Brain microvascular endothelial cell (primary cell): ENCODE measurements around the gene THYN1.
"Not testable (repeated sequence)": the region's sequence is repeated elsewhere in the genome, so short reads cannot be mapped to it uniquely, and the experiment has no call there.

ENCODE experiments used
- DNase-seq: peaks from one replicate; pipeline ENCODE4 v3.0.0-alpha.2; 2020
- H3K27ac ChIP-seq: fragments of 250-450 bp; sonication (Bioruptor Pico); 2 replicates; pipeline ENCODE4 v1.5.1; 2020; ENCODE audit warnings: mild to moderate bottlenecking, moderate library complexity
- H3K27me3 ChIP-seq: fragments of 250-450 bp; sonication (Bioruptor Pico); replicated peaks from 2 replicates; pipeline ENCODE4 v1.5.1; 2020; ENCODE audit warnings: mild to moderate bottlenecking
- H3K36me3 ChIP-seq: fragments of 250-450 bp; sonication (Bioruptor Pico); replicated peaks from 2 replicates; pipeline ENCODE4 v1.5.1; 2020; ENCODE audit warnings: mild to moderate bottlenecking
- H3K4me3 ChIP-seq: 2 replicates; pipeline ENCODE4 v1.5.1; 2011; ENCODE audit warnings: low read depth, mild to moderate bottlenecking, control low read depth, low read length, moderate library complexity
- CTCF ChIP-seq: IDR thresholded peaks from 2 replicates; pipeline ENCODE4 v1.5.1; 2011; ENCODE audit warnings: low read depth, mild to moderate bottlenecking, moderate library complexity, low read length, control low read depth, inconsistent platforms; ENCODE audit errors: missing control alignments
- in situ Hi-C: cut with HindIII; loops from 2 replicates; pipeline ENCODE4 v1.10.0; 2017; ENCODE audit warnings: low sequenced_read_pairs, low pct_ligation_motif_present

THYN1 gene

DNA sequence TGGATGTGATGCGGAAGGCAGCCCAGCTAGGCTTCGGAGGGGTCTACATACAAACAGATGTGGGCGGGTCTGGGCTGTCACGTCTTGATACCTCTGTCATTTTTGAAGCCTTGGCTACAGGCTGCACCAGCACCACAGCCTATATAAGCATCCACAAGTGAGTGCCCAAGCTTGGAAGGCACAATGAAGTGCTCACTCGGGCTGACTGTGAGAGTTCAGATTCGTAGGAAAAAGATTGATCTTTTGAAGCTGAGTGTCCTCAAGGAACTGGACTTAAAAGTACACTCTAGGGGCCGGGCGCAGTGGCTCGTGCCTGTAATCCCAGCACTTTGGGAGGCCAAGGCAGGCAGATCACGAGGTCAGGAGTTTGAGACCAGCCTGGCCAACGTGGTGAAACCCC lies 3.9 kb upstream of the THYN1 start:
- no peak for TF ChIP-seq CTCF
- in situ Hi-C loops, result no loop called here
- Histone ChIP-seq H3K27ac (no peak overlapping the region), H3K36me3 (peaks cover 21% of the 10 kb centered on the region), H3K27me3 (no peaks in the 10 kb centered on the region), H3K4me3 (no peak overlapping the region)
- DNase-seq, result no peak

- in situ Hi-C loops, DNase-seq, H3K27me3 ChIP-seq, H3K4me3 ChIP-seq, H3K27ac ChIP-seq: not testable (repeated sequence)
- H3K36me3 ChIP-seq, result peaks cover 19% of the 10 kb centered on the region
These were observed 2.0 kb upstream of the THYN1 start for GRCh38 chr11:134255184-134255561.

DNA sequence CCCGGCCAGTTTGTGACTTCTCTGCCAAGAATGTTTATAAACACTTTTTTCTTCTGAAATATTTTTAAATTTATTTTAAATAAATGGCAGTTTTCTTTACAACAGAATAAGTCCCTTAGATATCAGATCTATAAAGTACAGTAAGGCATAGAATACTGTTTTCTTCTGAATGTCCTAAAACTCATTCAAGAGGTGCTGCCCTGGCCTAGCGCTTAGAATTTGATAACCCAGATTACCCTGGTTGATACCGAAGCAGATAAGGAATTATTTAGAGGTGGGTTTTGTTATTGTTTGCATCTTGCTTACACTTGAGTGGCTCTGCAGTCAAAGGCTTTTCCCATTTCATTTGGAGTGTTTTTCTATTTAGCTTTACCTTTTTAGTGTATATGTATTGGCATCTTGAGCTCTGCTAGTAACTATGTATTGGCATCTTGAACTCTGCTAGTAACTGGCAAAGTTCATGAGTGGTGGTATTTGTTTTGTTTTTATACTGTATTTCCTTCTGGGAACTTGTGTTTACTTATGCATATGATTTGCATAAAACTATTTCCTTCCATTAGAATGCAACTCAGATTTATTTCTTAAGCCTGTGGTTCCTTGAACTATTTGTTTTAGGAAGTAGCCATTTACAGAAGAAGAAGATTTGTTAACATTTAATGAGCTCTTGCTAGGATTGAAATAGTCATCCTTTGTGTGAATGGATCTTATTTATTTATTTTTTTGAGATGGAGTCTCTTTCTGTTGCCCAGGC lies 1.5 kb upstream of the THYN1 start:
- no peak for DNase-seq
- H3K36me3 ChIP-seq, result peaks cover 19% of the 10 kb centered on the region
- H3K4me3 ChIP-seq, result peak overlapping the region; percentile 81
- TF ChIP-seq CTCF, result no peak
- in situ Hi-C loops, result no loop called here
- no peaks in the 10 kb centered on the region for H3K27me3 ChIP-seq
- no peak overlapping the region for H3K27ac ChIP-seq

- peak; percentile 44 for DNase-seq
- H3K36me3 ChIP-seq, result peaks cover 17% of the 10 kb centered on the region
- in situ Hi-C loops, result no loop called here
- no peak for TF ChIP-seq CTCF
- no peaks in the 10 kb centered on the region for H3K27me3 ChIP-seq
- peak overlapping the region; percentile 37 for H3K27ac ChIP-seq
- H3K4me3 ChIP-seq, result peak overlapping the region; percentile 81
These were observed 585 bp downstream of the THYN1 start for GRCh38 chr11:134252346-134253187.

- no peak overlapping the region for H3K27ac ChIP-seq
- DNase-seq, result no peak
- no peak for TF ChIP-seq CTCF
- in situ Hi-C loops, result no loop called here
- H3K4me3 ChIP-seq, result no peak overlapping the region
- H3K27me3 ChIP-seq, result no peaks in the 10 kb centered on the region
- H3K36me3 ChIP-seq, result peaks cover 26% of the 10 kb centered on the region
These were observed 2.5 kb downstream of the THYN1 start for GRCh38 chr11:134250675-134251074.

DNA sequence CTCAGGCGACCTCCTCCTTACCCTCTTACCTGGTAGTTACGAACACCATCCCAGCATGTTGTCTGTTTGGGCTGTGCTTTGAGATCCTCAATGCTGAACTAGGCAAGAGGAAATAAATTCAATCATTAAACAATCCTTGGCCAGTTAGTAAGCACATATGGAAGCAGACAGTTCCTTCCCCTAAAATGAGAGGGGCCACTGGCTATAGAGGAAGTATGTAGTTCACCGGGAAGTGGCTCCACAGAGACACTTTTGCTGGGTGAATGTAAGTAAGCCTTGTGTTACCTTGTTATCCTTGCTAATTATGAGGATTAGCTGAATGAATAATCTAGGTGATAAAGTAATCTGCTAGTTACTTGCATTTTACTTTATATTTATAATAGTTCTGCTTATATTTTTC lies 2.9 kb downstream of the THYN1 start:
- Histone ChIP-seq H3K4me3 (no peak overlapping the region), H3K27me3 (no peaks in the 10 kb centered on the region), H3K27ac (no peak overlapping the region), H3K36me3 (peaks cover 29% of the 10 kb centered on the region)
- in situ Hi-C loops, result no loop called here
- no peak for DNase-seq
- no peak for TF ChIP-seq CTCF
